Fibroblast of lung (primary cell): ENCODE data around the gene ZC3H14. TPM values are rescaled to one million over a fixed set of nuclear protein-coding genes. Genes with fewer than 3 reads are reported as not detected.

ENCODE experiments used
- DNase-seq, 2 donors: peaks; one replicate each; pipeline versions ENCODE4 v3.0.0 to v3.0.0-alpha.2; 2010; ENCODE audit warnings: low read depth in 2 of 2
- H2AFZ ChIP-seq: 2 replicates; pipeline ENCODE4 v1.5.1; 2012; ENCODE audit warnings: low read length, control low read depth, inconsistent platforms
- H3K27ac ChIP-seq: 2 replicates; pipeline ENCODE4 v1.5.1; 2011; ENCODE audit warnings: low read length, control low read depth; ENCODE audit not compliant: insufficient read depth
- H3K27me3 ChIP-seq: 2 replicates; pipeline ENCODE4 v1.5.1; 2011; ENCODE audit warnings: mild to moderate bottlenecking, low read length; ENCODE audit not compliant: control insufficient read depth, insufficient read depth
- H3K36me3 ChIP-seq: 2 replicates; pipeline ENCODE4 v1.5.1; 2011; ENCODE audit warnings: low read length; ENCODE audit not compliant: control insufficient read depth, insufficient read depth
- H3K4me1 ChIP-seq: 2 replicates; pipeline ENCODE4 v1.5.1; 2011; ENCODE audit warnings: low read length; ENCODE audit not compliant: control insufficient read depth, insufficient read depth; ENCODE audit errors: extremely low read depth
- H3K4me2 ChIP-seq: 2 replicates; pipeline ENCODE4 v1.5.1; 2011; ENCODE audit warnings: low read length, control low read depth; ENCODE audit not compliant: insufficient read depth; ENCODE audit errors: extremely low read depth
- H3K4me3 ChIP-seq, 4 experiments: fragments of 200-600 bp in 1 of 4; sonication (generic) in 1 of 4; replicated peaks in 1 of 4; 2 replicates each; pipeline ENCODE4 v1.5.1; 2011 to 2016; ENCODE audit warnings: low read length in 4 of 4, low read depth in 3 of 4, mild to moderate bottlenecking in 3 of 4, control low read depth in 2 of 4, inconsistent platforms in 1 of 4, mixed read lengths in 1 of 4; ENCODE audit not compliant: insufficient read depth in 1 of 4; ENCODE audit errors: control extremely low read depth in 1 of 4
- H3K79me2 ChIP-seq: 2 replicates; pipeline ENCODE4 v1.5.1; 2012; ENCODE audit warnings: mild to moderate bottlenecking, low read length, inconsistent platforms; ENCODE audit not compliant: control insufficient read depth, insufficient read depth
- H3K9ac ChIP-seq: 2 replicates; pipeline ENCODE4 v1.5.1; 2011; ENCODE audit warnings: mild to moderate bottlenecking, low read length, control low read depth; ENCODE audit not compliant: insufficient read depth
- H3K9me3 ChIP-seq: 2 replicates; pipeline ENCODE4 v1.5.1; 2012; ENCODE audit warnings: low read depth, low read length; ENCODE audit not compliant: control insufficient read depth, insufficient read depth
- H4K20me1 ChIP-seq: 2 replicates; pipeline ENCODE4 v1.5.1; 2011; ENCODE audit warnings: low read length; ENCODE audit not compliant: control insufficient read depth, insufficient read depth; ENCODE audit errors: extremely low read depth
- EZH2 ChIP-seq: IDR thresholded peaks from 2 replicates; pipeline ENCODE4 v1.5.1; 2012; ENCODE audit warnings: low read length, control low read depth, mild to moderate bottlenecking; ENCODE audit errors: missing control alignments
- polyA plus RNA-seq, 2 donors: library from polyadenylated mRNA; depleted of rRNA in 1 of 2; stranded (reverse) in 1 of 2; unstranded in 1 of 2; fragments of >200 nt; gene quantifications; 2 replicates each; pipeline ENCODE4 v1.2.1, GENCODE V29; 2011 to 2012; ENCODE audit warnings: missing spikeins in 1 of 2
- total RNA-seq: library from RNA; depleted of rRNA; stranded (reverse); fragments of >200 nt; gene quantifications from 2 replicates; pipeline ENCODE4 v1.2.1, GENCODE V29; 2014
- TF ChIP-seq, protein P1 (sequence below), 2 donors: IDR thresholded peaks in 1 of 2; conservative IDR thresholded peaks in 1 of 2; 1 replicate in 1 of 2; 2 replicates in 1 of 2; pipeline ENCODE4 v1.5.1; 2011 to 2012; ENCODE audit warnings: low read length in 2 of 2, control low read depth in 1 of 2, inconsistent platforms in 1 of 2, low read depth in 1 of 2, mild to moderate bottlenecking in 1 of 2

The ZC3H14 gene
- total and polyA plus RNA-seq, 2 donors (not counting 1 experiment from before 2014, with no cell fraction given) = 71.0 to 77.4 TPM

DNA sequence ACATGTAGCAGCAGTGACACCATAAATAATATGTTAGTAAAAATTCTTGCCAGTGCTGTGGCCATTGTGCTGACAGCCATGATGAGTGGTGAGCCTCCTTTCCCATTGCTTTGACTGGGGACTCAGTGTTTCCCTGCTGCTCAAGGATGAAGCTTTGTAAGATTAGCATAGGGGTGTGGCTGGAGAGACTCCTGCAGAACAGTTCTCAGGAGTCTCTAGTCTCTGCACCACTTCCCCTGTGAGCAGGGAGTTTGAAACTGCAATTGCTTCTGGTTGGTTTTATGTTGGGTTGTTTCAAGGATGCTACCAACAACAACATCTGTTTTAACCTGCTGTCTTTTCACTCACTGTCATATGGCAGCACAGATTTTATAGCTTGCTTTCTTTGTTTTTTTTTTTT, 41.4 kb downstream of the ZC3H14 start:
- TF ChIP-seq, protein P1, sequence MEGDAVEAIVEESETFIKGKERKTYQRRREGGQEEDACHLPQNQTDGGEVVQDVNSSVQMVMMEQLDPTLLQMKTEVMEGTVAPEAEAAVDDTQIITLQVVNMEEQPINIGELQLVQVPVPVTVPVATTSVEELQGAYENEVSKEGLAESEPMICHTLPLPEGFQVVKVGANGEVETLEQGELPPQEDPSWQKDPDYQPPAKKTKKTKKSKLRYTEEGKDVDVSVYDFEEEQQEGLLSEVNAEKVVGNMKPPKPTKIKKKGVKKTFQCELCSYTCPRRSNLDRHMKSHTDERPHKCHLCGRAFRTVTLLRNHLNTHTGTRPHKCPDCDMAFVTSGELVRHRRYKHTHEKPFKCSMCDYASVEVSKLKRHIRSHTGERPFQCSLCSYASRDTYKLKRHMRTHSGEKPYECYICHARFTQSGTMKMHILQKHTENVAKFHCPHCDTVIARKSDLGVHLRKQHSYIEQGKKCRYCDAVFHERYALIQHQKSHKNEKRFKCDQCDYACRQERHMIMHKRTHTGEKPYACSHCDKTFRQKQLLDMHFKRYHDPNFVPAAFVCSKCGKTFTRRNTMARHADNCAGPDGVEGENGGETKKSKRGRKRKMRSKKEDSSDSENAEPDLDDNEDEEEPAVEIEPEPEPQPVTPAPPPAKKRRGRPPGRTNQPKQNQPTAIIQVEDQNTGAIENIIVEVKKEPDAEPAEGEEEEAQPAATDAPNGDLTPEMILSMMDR (conservative IDR thresholded peaks at IDR 0.05 in 1 of 2, IDR thresholded peaks at IDR 0.05 in 1 of 2; ENCODE audit: low read depth in 1 of 2, low read length in 2 of 2) = no peak
- no peak for TF ChIP-seq EZH2
- no peaks in the 10 kb centered on the region for H3K9me3 ChIP-seq
- H3K4me2 ChIP-seq = no peak overlapping the region
- no peaks in the 10 kb centered on the region for H3K27me3 ChIP-seq
- H3K36me3 ChIP-seq = peaks cover 10% of the 10 kb centered on the region
- no peak overlapping the region for H3K9ac ChIP-seq
- no peaks in the 10 kb centered on the region for H3K4me1 ChIP-seq
- no peaks in the 10 kb centered on the region for H3K79me2 ChIP-seq
- H2AFZ ChIP-seq = no peak overlapping the region
- no peak overlapping the region for H3K27ac ChIP-seq
- H3K4me3 ChIP-seq = no peak overlapping the region
- no peaks in the 10 kb centered on the region for H4K20me1 ChIP-seq
- DNase-seq = no peak

DNA sequence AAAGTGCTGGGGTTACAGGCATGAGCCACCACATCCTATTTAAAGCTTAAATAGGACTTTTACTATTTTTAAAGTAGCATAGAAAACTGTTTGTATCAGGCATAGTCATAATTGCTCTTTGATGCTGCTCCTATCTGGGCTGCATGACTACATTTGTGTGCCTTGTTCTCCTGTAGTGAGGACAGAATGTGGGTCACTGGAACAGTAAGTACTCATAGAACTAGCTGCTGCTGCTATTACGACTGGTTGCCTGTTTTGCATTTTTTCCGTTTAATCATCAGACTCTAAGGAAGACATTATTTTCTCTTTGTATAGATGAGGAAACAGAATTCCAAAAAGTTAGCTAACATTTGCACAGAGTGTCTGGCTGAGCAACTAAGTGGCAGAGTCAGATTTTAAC, 42.8 kb downstream of the ZC3H14 start:
- no peak overlapping the region for H3K27ac ChIP-seq
- no peak for DNase-seq
- H4K20me1 ChIP-seq = no peaks in the 10 kb centered on the region
- no peak overlapping the region for H3K4me3 ChIP-seq
- H3K4me1 ChIP-seq = no peaks in the 10 kb centered on the region
- peaks cover 12% of the 10 kb centered on the region for H3K36me3 ChIP-seq
- TF ChIP-seq, protein P1 (conservative IDR thresholded peaks at IDR 0.05 in 1 of 2, IDR thresholded peaks at IDR 0.05 in 1 of 2; ENCODE audit: low read depth in 1 of 2, low read length in 2 of 2) = no peak
- no peak for TF ChIP-seq EZH2
- H3K4me2 ChIP-seq = no peak overlapping the region
- no peak overlapping the region for H3K9ac ChIP-seq
- H3K79me2 ChIP-seq = no peaks in the 10 kb centered on the region
- no peaks in the 10 kb centered on the region for H3K9me3 ChIP-seq
- H2AFZ ChIP-seq = no peak overlapping the region
- no peaks in the 10 kb centered on the region for H3K27me3 ChIP-seq

GRCh38 chr14:88607829-88608228, 45.0 kb downstream of the ZC3H14 start:
- peaks cover 12% of the 10 kb centered on the region for H3K36me3 ChIP-seq

More at GRCh38 chr14:88607829-88608228, 45.0 kb downstream of the ZC3H14 start:
- no peak overlapping the region for H3K4me3 ChIP-seq
- no peaks in the 10 kb centered on the region for H3K9me3 ChIP-seq
- H3K79me2 ChIP-seq = no peaks in the 10 kb centered on the region
- H2AFZ ChIP-seq = no peak overlapping the region
- H3K27ac ChIP-seq = no peak overlapping the region
- H3K4me1 ChIP-seq = peaks cover 5% of the 10 kb centered on the region
- H3K27me3 ChIP-seq = no peaks in the 10 kb centered on the region
- no peaks in the 10 kb centered on the region for H4K20me1 ChIP-seq
- no peak overlapping the region for H3K4me2 ChIP-seq
- TF ChIP-seq EZH2 = no peak
- TF ChIP-seq, protein P1 (conservative IDR thresholded peaks at IDR 0.05 in 1 of 2, IDR thresholded peaks at IDR 0.05 in 1 of 2; ENCODE audit: low read depth in 1 of 2, low read length in 2 of 2) = no peak
- H3K9ac ChIP-seq = no peak overlapping the region
- no peak for DNase-seq
